ENCODE measurements around the gene WNT3A. TPM values are rescaled to one million over a fixed set of nuclear protein-coding genes. Genes with fewer than 3 reads are reported as not detected.
A peak's percentile ranks its signal among the peaks of the same experiment; 100 is the strongest.

The WNT3A gene
- total RNA-seq, 2 donors from 2014 or later, result 0.11 to 0.46 TPM

- Histone ChIP-seq H3K4me3 (ENCODE audit: low read length) (peak overlapping the region; percentile 44), H3K9ac (ENCODE audit: extremely low read depth, low read length, poor library complexity, severe bottlenecking) (no peak overlapping the region), H3K36me3 (ENCODE audit: control insufficient read depth, insufficient read depth, low read length) (no peaks in the 10 kb centered on the region), H3K9me3 (ENCODE audit: control insufficient read depth, low read length) (no peaks in the 10 kb centered on the region), H3K4me1 (ENCODE audit: control insufficient read depth, insufficient read depth, low read length) (no peaks in the 10 kb centered on the region), H3K27ac (ENCODE audit: low read depth, low read length) (no peak overlapping the region), H3K27me3 (ENCODE audit: control insufficient read depth, insufficient read depth, low read length, poor library complexity, severe bottlenecking) (peaks cover 95% of the 10 kb centered on the region)
- Mint-ChIP-seq H3K9me3 (no peaks in the 10 kb centered on the region), H3K4me1 (peaks cover 12% of the 10 kb centered on the region), H3K27me3 (ENCODE audit: insufficient read depth) (peaks cover 92% of the 10 kb centered on the region), H3K36me3 (ENCODE audit: low read depth) (no peaks in the 10 kb centered on the region), H3K27ac (no peak overlapping the region), H3K4me3 (peak overlapping the region; percentile 51)
- TF ChIP-seq CTCF (conservative IDR thresholded peaks at IDR 0.05), result no peak
- DNase-seq, result peak; percentile 55
- 4 to 10% methylated on average over 12 to 23 of the region's 23 CpGs for WGBS, 2 experiments (ENCODE audit: insufficient coverage in 1 of 2, insufficient read length in 1 of 2)
Measured at GRCh38 chr1:228007801-228008341, 1.1 kb downstream of the WNT3A start.

GRCh38 chr1:228008391-228009115 lies 1.8 kb downstream of the WNT3A start:
- Histone ChIP-seq H3K4me3 (ENCODE audit: low read length) (no peak overlapping the region), H3K4me1 (ENCODE audit: control insufficient read depth, insufficient read depth, low read length) (no peaks in the 10 kb centered on the region), H3K9ac (ENCODE audit: extremely low read depth, low read length, poor library complexity, severe bottlenecking) (no peak overlapping the region), H3K36me3 (ENCODE audit: control insufficient read depth, insufficient read depth, low read length) (no peaks in the 10 kb centered on the region), H3K27me3 (ENCODE audit: control insufficient read depth, insufficient read depth, low read length, poor library complexity, severe bottlenecking) (peaks cover 92% of the 10 kb centered on the region), H3K9me3 (ENCODE audit: control insufficient read depth, low read length) (no peaks in the 10 kb centered on the region), H3K27ac (ENCODE audit: low read depth, low read length) (no peak overlapping the region)
- no peak overlapping the region for H3K27ac Mint-ChIP-seq
- peaks cover 95% of the 10 kb centered on the region for H3K27me3 Mint-ChIP-seq (ENCODE audit: insufficient read depth)
- no peaks in the 10 kb centered on the region for H3K36me3 Mint-ChIP-seq (ENCODE audit: low read depth)
- H3K4me3 Mint-ChIP-seq, result peak overlapping the region; percentile 51
- 6 to 9% methylated on average over 30 to 52 of the region's 52 CpGs for WGBS, 2 experiments (ENCODE audit: insufficient coverage in 1 of 2, insufficient read length in 1 of 2)
- DNase-seq, result peak; percentile 78
- H3K4me1 Mint-ChIP-seq, result peaks cover 12% of the 10 kb centered on the region
- H3K9me3 Mint-ChIP-seq, result no peaks in the 10 kb centered on the region
- no peak for TF ChIP-seq CTCF (conservative IDR thresholded peaks at IDR 0.05)

DNA sequence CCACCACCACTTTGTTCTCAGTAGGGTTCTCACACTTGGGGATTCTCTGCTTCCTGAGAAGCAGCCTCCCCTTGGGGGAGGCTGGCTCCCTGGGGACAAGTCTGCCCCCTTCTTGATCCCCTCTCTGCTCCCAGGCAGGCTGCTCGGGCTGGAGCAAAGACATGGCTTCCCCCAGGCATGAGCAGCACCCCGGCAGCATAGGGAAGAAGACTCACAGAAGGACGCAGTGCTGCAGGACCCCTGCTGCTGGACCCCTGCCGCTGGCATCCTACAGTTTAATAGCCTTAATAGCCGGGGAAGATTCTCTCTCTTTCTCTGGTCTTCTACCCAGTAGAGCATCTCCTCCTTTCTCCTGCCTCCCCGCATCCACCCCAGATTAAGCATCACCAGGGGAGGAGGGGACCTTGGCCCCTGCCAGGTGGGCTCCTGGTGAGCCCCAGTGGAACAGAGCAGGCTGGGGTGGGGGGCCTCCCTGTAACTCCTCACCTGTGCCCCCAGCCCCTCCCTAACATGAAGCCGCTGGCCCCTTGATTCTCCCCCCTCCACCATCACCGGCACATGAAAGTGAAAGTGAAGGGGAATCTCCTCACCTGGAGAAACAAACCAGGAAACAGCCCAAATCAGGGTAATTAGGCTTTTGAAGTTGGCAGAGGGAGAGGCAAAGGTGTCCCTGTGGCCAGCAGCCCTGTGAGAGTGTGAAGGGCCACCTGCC lies 2.5 kb downstream of the WNT3A start:
- 33 to 38% methylated on average over 3 to 7 of the region's 8 CpGs for WGBS, 2 experiments (ENCODE audit: insufficient coverage in 1 of 2, insufficient read length in 1 of 2)
- no peak overlapping the region for H3K4me3 Mint-ChIP-seq

More for the DNA sequence above, 2.5 kb downstream of the WNT3A start:
- Histone ChIP-seq H3K27ac (ENCODE audit: low read depth, low read length) (no peak overlapping the region), H3K9me3 (ENCODE audit: control insufficient read depth, low read length) (no peaks in the 10 kb centered on the region), H3K4me1 (ENCODE audit: control insufficient read depth, insufficient read depth, low read length) (no peaks in the 10 kb centered on the region), H3K36me3 (ENCODE audit: control insufficient read depth, insufficient read depth, low read length) (no peaks in the 10 kb centered on the region), H3K27me3 (ENCODE audit: control insufficient read depth, insufficient read depth, low read length, poor library complexity, severe bottlenecking) (peaks cover 85% of the 10 kb centered on the region), H3K9ac (ENCODE audit: extremely low read depth, low read length, poor library complexity, severe bottlenecking) (no peak overlapping the region), H3K4me3 (ENCODE audit: low read length) (no peak overlapping the region)
- Mint-ChIP-seq H3K4me1 (peaks cover 12% of the 10 kb centered on the region), H3K9me3 (no peaks in the 10 kb centered on the region), H3K36me3 (ENCODE audit: low read depth) (no peaks in the 10 kb centered on the region), H3K27ac (no peak overlapping the region), H3K27me3 (ENCODE audit: insufficient read depth) (peaks cover 92% of the 10 kb centered on the region)
- DNase-seq, result peak; percentile 61
- TF ChIP-seq CTCF (conservative IDR thresholded peaks at IDR 0.05), result no peak
